MM.1S (cell line): ENCODE data around the gene MUC5AC.

Experiments used
- DNase-seq: peaks from one replicate; pipeline ENCODE4 v3.0.0-alpha.2; 2015
- H2AFZ ChIP-seq: fragments of 300-600 bp; sonication (generic); 2 replicates; pipeline ENCODE4 v1.6.0; 2016; ENCODE audit warnings: antibody characterized with exemption, low read length
- H3F3A ChIP-seq: fragments of 300-600 bp; sonication (generic); 2 replicates; pipeline ENCODE4 v1.6.1; 2016; ENCODE audit warnings: mild to moderate bottlenecking, antibody characterized with exemption, low read length, moderate library complexity, mixed read lengths; ENCODE audit not compliant: insufficient read depth
- H3K27ac ChIP-seq: fragments of 300-600 bp; sonication (generic); 2 replicates; pipeline ENCODE4 v1.5.1; 2016; ENCODE audit warnings: mild to moderate bottlenecking, low read length
- H3K27me3 ChIP-seq: fragments of 300-600 bp; sonication (generic); replicated peaks from 2 replicates; pipeline ENCODE4 v1.6.0; 2016; ENCODE audit warnings: low read length; ENCODE audit not compliant: insufficient read depth
- H3K36me3 ChIP-seq: fragments of 300-600 bp; sonication (generic); replicated peaks from 2 replicates; pipeline ENCODE4 v1.6.1; 2016; ENCODE audit warnings: mild to moderate bottlenecking, low read length, mixed read lengths; ENCODE audit not compliant: insufficient read depth
- H3K4me1 ChIP-seq: fragments of 300-600 bp; sonication (generic); 2 replicates; pipeline ENCODE4 v1.6.1; 2016; ENCODE audit warnings: low read length, mixed read lengths
- H3K4me2 ChIP-seq: fragments of 300-600 bp; sonication (generic); 2 replicates; pipeline ENCODE4 v1.6.0; 2016; ENCODE audit warnings: low read depth, low read length
- H3K4me3 ChIP-seq: fragments of 300-600 bp; sonication (generic); 2 replicates; pipeline ENCODE4 v1.5.1; 2016; ENCODE audit warnings: low read length, mixed read lengths
- H3K79me2 ChIP-seq: fragments of 300-600 bp; sonication (generic); 2 replicates; pipeline ENCODE4 v1.6.1; 2016; ENCODE audit warnings: mixed run types, low read length, mixed read lengths
- H3K9ac ChIP-seq: fragments of 300-600 bp; sonication (generic); 2 replicates; pipeline ENCODE4 v1.6.1; 2016; ENCODE audit warnings: low read length, mixed read lengths
- H3K9me2 ChIP-seq: fragments of 300-600 bp; sonication (generic); replicated peaks from 2 replicates; pipeline ENCODE4 v1.6.1; 2016; ENCODE audit warnings: mild to moderate bottlenecking, low read length, mixed read lengths; ENCODE audit not compliant: insufficient read depth
- H3K9me3 ChIP-seq: fragments of 300-600 bp; sonication (generic); replicated peaks from 2 replicates; pipeline ENCODE4 v1.6.1; 2016; ENCODE audit warnings: mild to moderate bottlenecking, low read length, mixed read lengths; ENCODE audit not compliant: insufficient read depth
- H4K20me1 ChIP-seq: fragments of 300-600 bp; sonication (generic); 2 replicates; pipeline ENCODE4 v1.6.1; 2016; ENCODE audit warnings: mild to moderate bottlenecking, low read length, moderate library complexity, mixed read lengths; ENCODE audit not compliant: insufficient read depth
- CTCF ChIP-seq: fragments of 300-600 bp; sonication (generic); IDR thresholded peaks from 2 replicates; pipeline ENCODE4 v1.5.1; 2016; ENCODE audit warnings: antibody characterized with exemption, low read length, mixed read lengths
- EZH2 ChIP-seq: fragments of 300-600 bp; sonication (generic); optimal IDR thresholded peaks from 2 replicates; pipeline ENCODE3; 2017; ENCODE audit warnings: low read depth, mild to moderate bottlenecking, antibody characterized with exemption, low read length, mixed read lengths
- EZH2phosphoT487 ChIP-seq: fragments of 300-600 bp; sonication (generic); IDR thresholded peaks from 2 replicates; pipeline ENCODE4 v1.6.1; 2018; ENCODE audit warnings: antibody characterized with exemption, low read length

MUC5AC gene

DNA sequence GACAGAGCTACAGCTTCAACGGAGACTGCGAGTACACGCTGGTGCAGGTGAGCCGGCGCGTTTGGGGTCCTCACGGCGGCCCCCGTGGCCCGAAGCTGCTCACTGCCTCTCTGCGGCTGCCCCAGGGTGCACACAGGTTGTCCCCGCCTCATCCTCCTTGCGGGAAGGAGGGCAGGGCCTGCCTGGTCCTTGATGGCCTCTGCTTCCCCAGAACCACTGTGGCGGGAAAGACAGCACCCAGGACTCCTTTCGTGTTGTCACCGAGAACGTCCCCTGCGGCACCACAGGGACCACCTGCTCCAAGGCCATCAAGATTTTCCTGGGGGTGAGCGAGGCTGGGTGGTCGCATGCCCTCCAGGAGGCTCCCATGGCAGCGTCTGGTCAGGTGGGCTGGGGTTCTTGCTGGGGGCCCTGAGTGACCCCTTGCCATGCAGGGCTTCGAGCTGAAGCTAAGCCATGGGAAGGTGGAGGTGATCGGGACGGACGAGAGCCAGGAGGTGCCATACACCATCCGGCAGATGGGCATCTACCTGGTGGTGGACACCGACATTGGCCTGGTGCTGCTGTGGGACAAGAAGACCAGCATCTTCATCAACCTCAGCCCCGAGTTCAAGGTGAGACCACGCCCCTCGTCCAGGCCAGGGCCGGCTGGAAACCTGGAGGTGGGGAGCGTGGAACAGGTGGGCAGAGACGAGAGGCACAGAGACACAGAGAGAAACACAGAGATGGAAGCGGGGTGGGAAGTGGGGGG is 19.4 kb downstream of the MUC5AC start:
- H2AFZ ChIP-seq, result no peak overlapping the region
- no peak overlapping the region for H3K27ac ChIP-seq
- no peaks in the 10 kb centered on the region for H3K4me1 ChIP-seq
- H3K36me3 ChIP-seq, result no peaks in the 10 kb centered on the region
- H3K27me3 ChIP-seq, result peaks cover 59% of the 10 kb centered on the region
- no peaks in the 10 kb centered on the region for H3K79me2 ChIP-seq
- H3K9ac ChIP-seq, result no peak overlapping the region
- H3K9me2 ChIP-seq, result no peaks in the 10 kb centered on the region
- H3K4me3 ChIP-seq, result no peak overlapping the region
- H3F3A ChIP-seq, result no peaks in the 10 kb centered on the region
- no peaks in the 10 kb centered on the region for H4K20me1 ChIP-seq
- TF ChIP-seq EZH2phosphoT487 (no peak), CTCF (no peak), EZH2 (no peak)
- no peak for DNase-seq
- no peaks in the 10 kb centered on the region for H3K9me3 ChIP-seq
- no peak overlapping the region for H3K4me2 ChIP-seq

- H3K4me1 ChIP-seq, result no peaks in the 10 kb centered on the region
- H3K27ac ChIP-seq, result no peak overlapping the region
- no peak for DNase-seq
- H3K79me2 ChIP-seq, result no peaks in the 10 kb centered on the region
- H4K20me1 ChIP-seq, result no peaks in the 10 kb centered on the region
- H3K27me3 ChIP-seq, result peaks cover 63% of the 10 kb centered on the region
- H3K4me3 ChIP-seq, result no peak overlapping the region
- no peak overlapping the region for H3K4me2 ChIP-seq
- no peaks in the 10 kb centered on the region for H3K36me3 ChIP-seq
- no peak overlapping the region for H2AFZ ChIP-seq
- H3K9me2 ChIP-seq, result no peaks in the 10 kb centered on the region
- H3K9ac ChIP-seq, result no peak overlapping the region
- no peak for TF ChIP-seq EZH2phosphoT487
- TF ChIP-seq EZH2, result no peak
- TF ChIP-seq CTCF, result no peak
- no peaks in the 10 kb centered on the region for H3K9me3 ChIP-seq
- no peaks in the 10 kb centered on the region for H3F3A ChIP-seq
Measured at GRCh38 chr11:1177771-1178090, 20.0 kb downstream of the MUC5AC start.

DNA sequence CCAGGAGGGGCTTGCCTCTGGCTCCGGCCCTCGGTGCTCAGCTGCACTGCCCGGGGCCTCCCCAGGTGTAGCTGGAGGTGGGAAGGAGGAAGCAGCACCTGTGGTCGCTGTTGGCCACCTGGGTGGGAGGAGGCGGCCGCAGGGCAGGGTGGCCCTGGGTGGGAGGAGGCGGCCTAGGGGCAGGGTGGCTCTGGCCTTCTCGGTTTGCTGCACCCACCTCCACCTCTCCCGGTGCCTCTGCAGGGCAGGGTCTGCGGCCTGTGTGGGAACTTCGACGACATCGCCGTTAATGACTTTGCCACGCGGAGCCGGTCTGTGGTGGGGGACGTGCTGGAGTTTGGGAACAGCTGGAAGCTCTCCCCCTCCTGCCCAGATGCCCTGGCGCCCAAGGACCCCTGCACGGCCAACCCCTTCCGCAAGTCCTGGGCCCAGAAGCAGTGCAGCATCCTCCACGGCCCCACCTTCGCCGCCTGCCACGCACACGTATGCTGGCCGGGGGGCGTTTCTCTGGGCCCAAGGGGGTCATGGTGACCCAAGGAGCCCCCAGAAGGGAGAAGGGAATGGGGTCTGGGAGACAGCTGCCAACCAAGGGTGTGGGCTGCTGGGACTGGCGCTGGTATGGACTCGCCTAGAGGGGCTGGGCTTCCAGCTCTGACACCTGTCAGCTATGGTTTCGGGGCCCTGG is 20.6 kb downstream of the MUC5AC start:
- H3K4me3 ChIP-seq, result no peak overlapping the region
- H3K4me1 ChIP-seq, result no peaks in the 10 kb centered on the region
- no peak overlapping the region for H3K27ac ChIP-seq
- no peak overlapping the region for H2AFZ ChIP-seq
- no peaks in the 10 kb centered on the region for H3K9me3 ChIP-seq
- H3F3A ChIP-seq, result no peaks in the 10 kb centered on the region
- H3K9me2 ChIP-seq, result no peaks in the 10 kb centered on the region
- H3K27me3 ChIP-seq, result peaks cover 63% of the 10 kb centered on the region
- no peaks in the 10 kb centered on the region for H3K79me2 ChIP-seq
- TF ChIP-seq CTCF (no peak), EZH2phosphoT487 (no peak), EZH2 (no peak)
- no peak for DNase-seq
- no peaks in the 10 kb centered on the region for H4K20me1 ChIP-seq
- H3K4me2 ChIP-seq, result no peak overlapping the region
- H3K9ac ChIP-seq, result no peak overlapping the region
- H3K36me3 ChIP-seq, result no peaks in the 10 kb centered on the region
